HuH-7 (cell line): ENCODE data around the gene SHC1.

Source experiments
- DNase-seq: peaks from one replicate; pipeline ENCODE4 v3.0.0; 2011; ENCODE audit warnings: low spot score

Gene SHC1

GRCh38 chr1:155008015-155008941 lies 37.7 kb upstream of the SHC1 start:
- no peak for DNase-seq

- DNase-seq: no peak
These were observed 36.8 kb upstream of the SHC1 start for GRCh38 chr1:155007251-155007828.

GRCh38 chr1:155006601-155007101 lies 36.1 kb upstream of the SHC1 start:
- DNase-seq: peak; percentile 55

GRCh38 chr1:155005076-155006011 lies 34.8 kb upstream of the SHC1 start:
- DNase-seq: no peak

- no peak for DNase-seq
These were observed 34.0 kb upstream of the SHC1 start for GRCh38 chr1:155004352-155005075.

- DNase-seq: peak; percentile 79
These were observed 33.3 kb upstream of the SHC1 start for GRCh38 chr1:155003766-155004351.

- no peak for DNase-seq
These were observed 32.7 kb upstream of the SHC1 start for GRCh38 chr1:155003227-155003765.

- peak; percentile 71 for DNase-seq
These were observed 32.1 kb upstream of the SHC1 start, which contains the start of gene ZBTB7B for GRCh38 chr1:155002464-155003226. Gene ZBTB7B, plus strand, starts transcription at chr1:155002802. Its CDS starts 11,859 bp downstream, at chr1:155014661.

GRCh38 chr1:155001675-155002463 lies 31.3 kb upstream of the SHC1 start:
- peak; percentile 99 for DNase-seq

GRCh38 chr1:155001425-155001674 lies 30.8 kb upstream of the SHC1 start:
- peak; percentile 50 for DNase-seq

GRCh38 chr1:155000726-155001424 lies 30.3 kb upstream of the SHC1 start:
- peak; percentile 97 for DNase-seq

- DNase-seq: peak; percentile 54
These were observed 29.8 kb upstream of the SHC1 start for GRCh38 chr1:155000411-155000725.

GRCh38 chr1:154999571-155000410 lies 29.2 kb upstream of the SHC1 start:
- peak; percentile 79 for DNase-seq

GRCh38 chr1:154998818-154999570 lies 28.4 kb upstream of the SHC1 start:
- peak; percentile 83 for DNase-seq

GRCh38 chr1:154998201-154998780 lies 27.7 kb upstream of the SHC1 start:
- DNase-seq: no peak

- DNase-seq: no peak
These were observed 26.6 kb upstream of the SHC1 start for GRCh38 chr1:154996966-154997701.
